T-cell (primary cell): ENCODE data around the gene OR4C6. TPM values are rescaled to one million over a fixed set of nuclear protein-coding genes. Genes with fewer than 3 reads are reported as not detected.

Source experiments
- ATAC-seq, 4 experiments: fragments of 200-7000 bp in 3 of 4; fragments of 150-1000 bp in 1 of 4; cut with Tn5 transposase; replicated peaks in 1 of 4; 1 replicate in 3 of 4; 2 replicates in 1 of 4; pipeline ENCODE4 v1.10.0; 2021; ENCODE audit warnings: moderate library complexity in 3 of 4, mild to moderate bottlenecking in 2 of 4, moderate number of reproducible peaks in 1 of 4
- CTCF ChIA-PET, 2 donors: fragments of 300-600 bp; sonication (Branson Sonifier 250); formaldehyde crosslinking; loops; one replicate each; lab custom pipeline; 2022; ENCODE audit warnings: antibody characterized with exemption in 2 of 2; lab: Charles Lee
- POLR2A ChIA-PET, 2 donors: fragments of 300-600 bp; sonication (Branson Sonifier 250); formaldehyde crosslinking; loops; one replicate each; lab custom pipeline; 2022; ENCODE audit warnings: antibody characterized with exemption in 2 of 2; lab: Charles Lee
- DNase-seq, 35 experiments: peaks; one replicate each; pipeline versions ENCODE4 v3.0.0 to v3.0.0-alpha.2; 2013 to 2023
- H3K27ac ChIP-seq: one replicate; pipeline ENCODE4 v1.5.1; 2013; ENCODE audit warnings: low read length
- H3K27me3 ChIP-seq, 2 experiments: replicated peaks in 1 of 2; 1 replicate in 1 of 2; 2 replicates in 1 of 2; pipeline versions ENCODE4 v1.6.1 to v1.7.0; 2013; ENCODE audit warnings: low read length in 1 of 2, mixed read lengths in 1 of 2; ENCODE audit not compliant: control insufficient read depth in 2 of 2, insufficient read depth in 2 of 2; ENCODE audit errors: extremely low read depth in 1 of 2
- H3K36me3 ChIP-seq, 2 donors: 1 replicate in 1 of 2; 2 replicates in 1 of 2; pipeline versions ENCODE4 v1.6.1 to v1.7.0; 2013; ENCODE audit warnings: low read length in 1 of 2; ENCODE audit not compliant: control insufficient read depth in 2 of 2, insufficient read depth in 1 of 2; ENCODE audit errors: extremely low read depth in 1 of 2
- H3K4me1 ChIP-seq, 2 experiments: 1 replicate in 1 of 2; 2 replicates in 1 of 2; pipeline versions ENCODE4 v1.6.1 to v1.7.0; 2013; ENCODE audit warnings: low read length in 2 of 2, mixed read lengths in 1 of 2; ENCODE audit not compliant: insufficient read depth in 2 of 2, control insufficient read depth in 1 of 2; ENCODE audit errors: extremely low read depth in 1 of 2
- H3K4me3 ChIP-seq, 2 donors: 1 replicate in 1 of 2; 2 replicates in 1 of 2; pipeline versions ENCODE4 v1.5.1 to v1.7.0; 2013; ENCODE audit warnings: mild to moderate bottlenecking in 2 of 2, low read length in 1 of 2, moderate library complexity in 1 of 2; ENCODE audit not compliant: control insufficient read depth in 1 of 2; ENCODE audit errors: extremely low read depth in 1 of 2
- H3K9me3 ChIP-seq: 2 replicates; pipeline ENCODE4 v1.7.0; 2013
- H3K27ac Mint-ChIP-seq, 2 donors: one replicate each; pipeline ENCODE4 v1.8.0; 2020 to 2021; ENCODE audit warnings: mild to moderate bottlenecking in 2 of 2, mixed read lengths in 2 of 2
- H3K27me3 Mint-ChIP-seq, 2 donors: one replicate each; pipeline ENCODE4 v1.8.0; 2021 to 2022; ENCODE audit warnings: mixed read lengths in 2 of 2
- H3K36me3 Mint-ChIP-seq: one replicate; pipeline ENCODE4 v1.8.0; 2021; ENCODE audit warnings: mixed read lengths
- H3K4me1 Mint-ChIP-seq, 3 donors: one replicate each; pipeline ENCODE4 v1.8.0; 2020 to 2022; ENCODE audit warnings: mixed read lengths in 3 of 3, mild to moderate bottlenecking in 1 of 3
- H3K4me3 Mint-ChIP-seq, 3 donors: one replicate each; pipeline ENCODE4 v1.8.0; 2020 to 2022; ENCODE audit warnings: mild to moderate bottlenecking in 3 of 3, mixed read lengths in 3 of 3, moderate library complexity in 3 of 3
- H3K9me3 Mint-ChIP-seq, 3 donors: one replicate each; pipeline ENCODE4 v1.8.0; 2020 to 2022; ENCODE audit warnings: mixed read lengths in 3 of 3
- WGBS: methylation state at CpG from one replicate; pipeline ENCODE4 v1.1.5; 2013; ENCODE audit warnings: missing lambda C conversion rate; ENCODE audit not compliant: insufficient coverage; 5-methylcytosine and 5-hydroxymethylcytosine counted together
- total RNA-seq, 35 experiments: library from RNA in 6 of 35; stranded (reverse) in 6 of 35; fragments of 120-200 nt in 1 of 35; gene quantifications; one replicate each; pipeline versions ENCODE4 v1.2.1 to v1.2.4 and lab custom pipeline; 2013 to 2026

Gene OR4C6
- total RNA-seq (not detected), total RNA-seq (lab: John Stamatoyannopoulos, UW) (0 reads per million in 29 experiments)
- total RNA-seq (2013) = not detected

- no peaks in the 10 kb centered on the region for H3K27me3 Mint-ChIP-seq
- CTCF ChIA-PET = no interaction called here
- no peak within 1 kb of the TSS for H3K27ac ChIP-seq
- H3K4me3 ChIP-seq = no peak within 1 kb of the TSS
- no peak within 1 kb of the TSS for H3K27ac Mint-ChIP-seq
- ATAC-seq (no peak), DNase-seq (no peak)
- H3K36me3 ChIP-seq = no peaks in the 10 kb centered on the region
- H3K4me1 ChIP-seq = no peaks in the 10 kb centered on the region
- WGBS = no CpG with 5 or more reads among the region's 1 CpG
- POLR2A ChIA-PET = interaction anchor here in 1 of 2 donors (0.6 kb wide), 1 partner anchor 20 kb away, joined by 5 read pairs; no protein-coding TSS in a partner anchor
- H3K9me3 Mint-ChIP-seq = peaks cover 7 to 33% (median 28%) of the 10 kb centered on the region in 3 donors
- no peak within 1 kb of the TSS for H3K4me3 Mint-ChIP-seq
- H3K27me3 ChIP-seq = no peaks in the 10 kb centered on the region
- no peaks in the 10 kb centered on the region for H3K36me3 Mint-ChIP-seq
- peaks cover 4% of the 10 kb centered on the region for H3K9me3 ChIP-seq
- H3K4me1 Mint-ChIP-seq = no peaks in the 10 kb centered on the region
These were observed at the start of gene OR4C6 for GRCh38 chr11:55661901-55662300. Gene OR4C6, plus strand, starts transcription at chr11:55662201. Its CDS starts 2,966 bp downstream, at chr11:55665167.

DNA sequence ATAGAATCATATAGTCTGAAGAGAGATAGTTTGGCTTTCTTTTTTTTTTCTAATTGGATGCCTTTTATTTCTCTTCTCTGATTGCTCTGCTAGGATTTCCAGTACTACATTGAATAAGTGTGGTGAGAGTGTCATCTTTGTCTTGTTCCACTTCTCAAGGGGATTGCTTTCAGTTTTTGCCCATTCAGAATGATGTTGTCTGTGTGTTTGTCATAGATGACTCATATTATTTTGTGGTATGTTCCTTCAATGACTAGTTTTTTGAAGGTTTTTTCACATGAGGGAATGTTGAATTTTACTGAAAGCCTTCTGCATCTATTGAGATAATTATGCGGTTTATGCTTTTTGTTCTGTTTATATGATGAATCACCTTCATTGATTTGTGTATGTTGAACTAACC lies 37.5 kb upstream of the OR4C6 start:
- Histone ChIP-seq H3K27ac (no peak overlapping the region), H3K4me3 (no peak overlapping the region), H3K4me1 (no peaks in the 10 kb centered on the region), H3K9me3 (peaks cover 3% of the 10 kb centered on the region), H3K36me3 (no peaks in the 10 kb centered on the region), H3K27me3 (no peaks in the 10 kb centered on the region)
- H3K9me3 Mint-ChIP-seq = peaks cover 17 to 49% (median 34%) of the 10 kb centered on the region in 3 donors
- H3K27me3 Mint-ChIP-seq = no peaks in the 10 kb centered on the region
- POLR2A ChIA-PET = no interaction called here
- 100% methylated on average over 1 of the region's 1 CpG for WGBS
- H3K27ac Mint-ChIP-seq = no peak overlapping the region
- CTCF ChIA-PET = no interaction called here
- H3K4me1 Mint-ChIP-seq = no peaks in the 10 kb centered on the region
- no peak overlapping the region for H3K4me3 Mint-ChIP-seq
- no peak for DNase-seq
- H3K36me3 Mint-ChIP-seq = no peaks in the 10 kb centered on the region
- no peak for ATAC-seq

- H3K27ac Mint-ChIP-seq = no peak within 1 kb of the TSS
- no CpG with 5 or more reads among the region's 3 CpGs for WGBS
- H3K27me3 ChIP-seq = no peaks in the 10 kb centered on the region
- ChIA-PET POLR2A (no interaction called here), CTCF (no interaction called here)
- no peak within 1 kb of the TSS for H3K27ac ChIP-seq
- no peak within 1 kb of the TSS for H3K4me3 Mint-ChIP-seq
- no peak for DNase-seq
- H3K9me3 ChIP-seq = no peaks in the 10 kb centered on the region
- H3K27me3 Mint-ChIP-seq = no peaks in the 10 kb centered on the region
- no peaks in the 10 kb centered on the region for H3K36me3 Mint-ChIP-seq
- H3K4me3 ChIP-seq = no peak within 1 kb of the TSS
- no peak for ATAC-seq
- H3K36me3 ChIP-seq = no peaks in the 10 kb centered on the region
- peaks cover 16 to 45% (median 28%) of the 10 kb centered on the region in 3 donors for H3K9me3 Mint-ChIP-seq
- no peaks in the 10 kb centered on the region for H3K4me1 ChIP-seq
- H3K4me1 Mint-ChIP-seq = no peaks in the 10 kb centered on the region
These were observed 27.2 kb upstream of the OR4C6 start, which contains the start of gene OR4P4 for GRCh38 chr11:55634813-55635212. Gene OR4P4, plus strand, starts transcription at chr11:55635113.

DNA sequence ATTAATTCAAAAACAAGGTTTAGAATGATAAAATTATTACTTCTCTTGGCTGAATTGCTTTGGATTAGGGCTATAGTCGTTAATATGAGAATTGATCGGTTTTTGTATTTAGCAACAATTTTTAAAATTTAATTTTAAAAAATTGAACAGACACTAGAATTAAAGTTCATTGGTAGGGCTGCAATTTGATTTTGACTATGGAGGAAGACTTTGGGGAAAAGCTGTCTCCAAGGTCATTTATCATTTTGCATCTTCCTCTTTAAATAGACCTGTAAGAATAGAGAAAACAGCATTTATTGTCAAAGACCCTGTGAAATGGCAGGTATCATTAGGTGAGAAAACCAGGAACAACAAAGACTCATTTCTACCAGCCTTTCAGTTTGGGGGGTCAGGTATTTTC lies 14.0 kb upstream of the OR4C6 start, which contains the start of gene OR4S2:
Gene OR4S2, plus strand, starts transcription at position 301 of the 400 bp plus-strand sequence. CDS start 2,577 bp downstream, outside the sequence.
- CTCF ChIA-PET = no interaction called here
- POLR2A ChIA-PET = no interaction called here
- Mint-ChIP-seq H3K4me1 (no peaks in the 10 kb centered on the region), H3K4me3 (no peak within 1 kb of the TSS), H3K27me3 (no peaks in the 10 kb centered on the region), H3K9me3 (peaks cover 4 to 36% (median 27%) of the 10 kb centered on the region in 3 donors), H3K36me3 (no peaks in the 10 kb centered on the region), H3K27ac (no peak within 1 kb of the TSS)
- no peak within 1 kb of the TSS for H3K27ac ChIP-seq
- H3K27me3 ChIP-seq = no peaks in the 10 kb centered on the region
- H3K4me3 ChIP-seq = no peak within 1 kb of the TSS
- H3K9me3 ChIP-seq = no peaks in the 10 kb centered on the region
- H3K4me1 ChIP-seq = no peaks in the 10 kb centered on the region
- no peaks in the 10 kb centered on the region for H3K36me3 ChIP-seq
- DNase-seq (no peak), ATAC-seq (no peak)
- WGBS = no CpG with 5 or more reads among the region's 2 CpGs

DNA sequence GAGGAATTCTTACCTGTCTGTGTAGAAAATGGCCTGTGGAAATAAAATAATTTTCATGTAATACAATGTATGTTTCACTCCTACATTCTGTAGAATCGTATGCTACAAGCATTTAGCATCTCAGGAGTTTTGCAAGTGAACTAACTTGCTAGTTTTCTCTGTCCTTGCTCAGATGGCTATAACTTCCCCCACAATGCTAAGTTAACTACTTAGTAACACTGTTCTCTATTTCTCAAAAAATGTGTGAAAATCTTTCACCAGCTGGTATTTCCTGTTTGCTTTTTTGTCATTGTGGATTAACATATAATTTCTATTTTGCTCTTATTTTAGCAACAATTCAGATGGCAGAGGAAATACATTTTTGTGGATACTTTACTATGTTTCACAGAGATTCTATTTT lies 9.4 kb upstream of the OR4C6 start:
- H3K9me3 ChIP-seq = no peaks in the 10 kb centered on the region
- CTCF ChIA-PET = no interaction called here
- ATAC-seq (no peak), DNase-seq (no peak)
- Mint-ChIP-seq H3K9me3 (peaks cover 9 to 37% (median 17%) of the 10 kb centered on the region in 3 donors), H3K4me3 (no peak overlapping the region), H3K27me3 (no peaks in the 10 kb centered on the region), H3K4me1 (no peaks in the 10 kb centered on the region), H3K27ac (no peak overlapping the region), H3K36me3 (no peaks in the 10 kb centered on the region)
- no peaks in the 10 kb centered on the region for H3K4me1 ChIP-seq
- H3K27ac ChIP-seq = no peak overlapping the region
- no peaks in the 10 kb centered on the region for H3K36me3 ChIP-seq
- H3K27me3 ChIP-seq = no peaks in the 10 kb centered on the region
- WGBS = no CpG with 5 or more reads among the region's 1 CpG
- POLR2A ChIA-PET = no interaction called here
- no peak overlapping the region for H3K4me3 ChIP-seq

DNA sequence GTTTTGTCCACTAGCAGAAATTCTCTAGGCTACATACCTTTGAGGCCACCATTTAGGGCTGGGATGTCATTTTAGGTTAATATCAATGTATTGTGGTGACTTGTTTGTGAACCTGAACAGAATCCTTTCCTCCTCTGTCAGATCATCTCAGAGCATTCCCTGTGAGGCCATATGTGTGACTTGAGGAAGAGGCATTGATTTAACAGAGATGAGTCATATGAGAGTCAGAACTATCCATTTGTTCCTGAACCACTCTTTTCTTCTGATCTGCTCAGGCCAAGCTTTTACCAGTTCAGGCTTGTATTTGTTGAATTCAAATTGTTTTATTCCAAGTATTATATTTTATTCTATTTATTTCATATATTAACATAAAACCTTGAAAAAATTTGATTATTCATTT lies 6.9 kb upstream of the OR4C6 start:
- Histone ChIP-seq H3K4me3 (no peak overlapping the region), H3K27me3 (no peaks in the 10 kb centered on the region), H3K9me3 (no peaks in the 10 kb centered on the region), H3K36me3 (no peaks in the 10 kb centered on the region), H3K4me1 (no peaks in the 10 kb centered on the region), H3K27ac (no peak overlapping the region)
- Mint-ChIP-seq H3K4me3 (no peak overlapping the region), H3K27ac (no peak overlapping the region), H3K27me3 (no peaks in the 10 kb centered on the region), H3K36me3 (no peaks in the 10 kb centered on the region), H3K9me3 (peaks cover 15 to 30% (median 21%) of the 10 kb centered on the region in 3 donors), H3K4me1 (no peaks in the 10 kb centered on the region)
- no peak for DNase-seq
- ChIA-PET CTCF (interaction anchor here in 1 of 2 donors (0.5 kb wide), 1 partner anchor 480 kb away, joined by 3 read pairs; no protein-coding TSS in a partner anchor), POLR2A (no interaction called here)
- ATAC-seq = no peak
